ENCODE results near the gene ARSD.
"Not testable (repeated sequence)": the region's sequence is repeated elsewhere in the genome, so short reads cannot be mapped to it uniquely, and the experiment has no call there.

Gene ARSD, protein sequence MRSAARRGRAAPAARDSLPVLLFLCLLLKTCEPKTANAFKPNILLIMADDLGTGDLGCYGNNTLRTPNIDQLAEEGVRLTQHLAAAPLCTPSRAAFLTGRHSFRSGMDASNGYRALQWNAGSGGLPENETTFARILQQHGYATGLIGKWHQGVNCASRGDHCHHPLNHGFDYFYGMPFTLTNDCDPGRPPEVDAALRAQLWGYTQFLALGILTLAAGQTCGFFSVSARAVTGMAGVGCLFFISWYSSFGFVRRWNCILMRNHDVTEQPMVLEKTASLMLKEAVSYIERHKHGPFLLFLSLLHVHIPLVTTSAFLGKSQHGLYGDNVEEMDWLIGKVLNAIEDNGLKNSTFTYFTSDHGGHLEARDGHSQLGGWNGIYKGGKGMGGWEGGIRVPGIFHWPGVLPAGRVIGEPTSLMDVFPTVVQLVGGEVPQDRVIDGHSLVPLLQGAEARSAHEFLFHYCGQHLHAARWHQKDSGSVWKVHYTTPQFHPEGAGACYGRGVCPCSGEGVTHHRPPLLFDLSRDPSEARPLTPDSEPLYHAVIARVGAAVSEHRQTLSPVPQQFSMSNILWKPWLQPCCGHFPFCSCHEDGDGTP

DNA sequence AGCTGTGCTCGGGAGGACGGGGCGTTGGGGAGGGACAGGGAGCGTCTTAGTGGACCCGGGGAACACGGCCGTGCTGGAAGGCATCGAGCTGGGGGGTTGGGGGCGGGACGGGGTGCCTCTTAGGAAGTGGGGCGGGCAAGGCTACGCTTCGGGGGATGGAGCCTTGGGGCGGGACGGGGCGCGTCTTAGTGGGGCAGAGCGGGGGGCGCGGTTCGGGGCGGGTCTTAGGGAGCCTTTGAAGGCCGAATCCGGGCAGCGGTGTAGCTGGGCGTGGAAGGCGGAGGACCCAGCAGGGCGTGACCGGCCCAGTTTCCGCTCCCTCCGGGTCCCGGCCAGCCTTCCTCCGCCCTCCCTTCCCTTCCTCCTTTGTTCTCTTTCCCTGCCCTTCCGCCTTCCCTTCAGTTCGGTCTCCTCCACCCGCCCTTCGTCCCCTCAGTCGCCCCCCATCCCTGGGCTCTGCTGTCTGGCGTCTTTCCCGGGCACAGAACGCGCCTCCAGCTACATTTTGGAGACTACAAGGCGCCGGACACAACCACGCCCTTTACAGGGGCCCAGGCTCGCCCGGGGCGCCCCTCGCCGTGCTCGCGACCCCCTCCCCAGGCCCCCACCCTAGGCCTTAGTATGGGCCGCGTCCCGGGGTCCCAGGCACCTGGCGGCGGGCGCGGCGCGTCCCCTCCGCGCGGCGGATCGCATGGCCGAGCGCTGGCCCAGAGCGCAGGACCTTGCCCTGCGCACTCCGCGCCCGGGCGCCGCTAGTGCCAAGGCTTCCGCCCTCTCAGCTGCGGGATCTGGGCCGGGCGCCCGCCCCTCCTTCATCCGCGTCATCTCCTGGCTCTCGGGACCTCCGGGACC is at the start of gene ARSD:
Gene ARSD (minus strand): TSS at position 757 of the 852 bp plus-strand sequence. CDS start 64 bp downstream, at position 693.
- no peak for DNase-seq (ENCODE audit: insufficient read length, low spot score)
- no peak for FAIRE-seq
- TF ChIP-seq, protein P1, sequence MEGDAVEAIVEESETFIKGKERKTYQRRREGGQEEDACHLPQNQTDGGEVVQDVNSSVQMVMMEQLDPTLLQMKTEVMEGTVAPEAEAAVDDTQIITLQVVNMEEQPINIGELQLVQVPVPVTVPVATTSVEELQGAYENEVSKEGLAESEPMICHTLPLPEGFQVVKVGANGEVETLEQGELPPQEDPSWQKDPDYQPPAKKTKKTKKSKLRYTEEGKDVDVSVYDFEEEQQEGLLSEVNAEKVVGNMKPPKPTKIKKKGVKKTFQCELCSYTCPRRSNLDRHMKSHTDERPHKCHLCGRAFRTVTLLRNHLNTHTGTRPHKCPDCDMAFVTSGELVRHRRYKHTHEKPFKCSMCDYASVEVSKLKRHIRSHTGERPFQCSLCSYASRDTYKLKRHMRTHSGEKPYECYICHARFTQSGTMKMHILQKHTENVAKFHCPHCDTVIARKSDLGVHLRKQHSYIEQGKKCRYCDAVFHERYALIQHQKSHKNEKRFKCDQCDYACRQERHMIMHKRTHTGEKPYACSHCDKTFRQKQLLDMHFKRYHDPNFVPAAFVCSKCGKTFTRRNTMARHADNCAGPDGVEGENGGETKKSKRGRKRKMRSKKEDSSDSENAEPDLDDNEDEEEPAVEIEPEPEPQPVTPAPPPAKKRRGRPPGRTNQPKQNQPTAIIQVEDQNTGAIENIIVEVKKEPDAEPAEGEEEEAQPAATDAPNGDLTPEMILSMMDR (IDR thresholded peaks at IDR 0.05; ENCODE audit: insufficient read depth, missing control alignments): no peak

DNA sequence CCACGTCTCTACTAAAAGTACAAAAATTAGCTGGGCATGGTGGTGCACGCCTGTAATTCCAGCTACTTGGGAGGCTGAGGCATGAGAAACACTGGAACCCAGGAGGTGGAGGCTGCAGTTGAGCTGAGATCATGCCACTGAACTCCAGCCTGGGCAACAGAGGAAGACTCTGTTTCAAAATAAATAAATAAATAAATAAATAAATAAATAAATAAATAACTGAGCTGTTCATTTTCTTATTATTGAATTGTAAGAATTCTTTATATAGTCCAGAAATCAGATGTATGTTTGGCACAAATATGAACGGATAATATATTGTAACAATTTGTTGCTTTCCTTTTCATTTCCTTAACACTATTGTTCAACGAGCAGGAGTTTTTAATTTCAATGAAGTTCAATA is 49.5 kb upstream of the ARSD start:
- FAIRE-seq: not testable (repeated sequence)

DNA sequence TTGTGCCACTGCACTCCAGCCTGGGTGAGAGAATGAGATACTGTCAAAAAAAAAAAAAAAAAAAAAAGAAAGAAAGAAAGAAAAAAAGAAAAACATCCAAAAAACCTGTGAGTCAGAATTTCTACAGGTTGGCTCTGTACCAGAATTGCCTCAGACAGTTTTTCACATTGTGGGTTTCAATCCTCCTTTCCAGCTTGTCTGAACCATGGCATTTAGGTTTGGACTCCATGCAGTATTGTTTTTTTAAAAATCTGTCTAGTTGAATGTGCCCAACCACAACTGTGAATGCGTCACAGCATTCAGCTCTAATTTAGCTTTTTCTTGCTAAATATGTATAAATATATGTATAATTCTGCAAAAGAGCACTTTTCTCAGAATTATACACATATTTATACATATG is 45.8 kb upstream of the ARSD start:
- FAIRE-seq (no peak), DNase-seq (ENCODE audit: insufficient read length, low spot score) (no peak)
- TF ChIP-seq, protein P1 (IDR thresholded peaks at IDR 0.05; ENCODE audit: insufficient read depth, missing control alignments): no peak

More for the DNA sequence above, 49.5 kb upstream of the ARSD start:
- DNase-seq (ENCODE audit: insufficient read length, low spot score): not testable (repeated sequence)

DNA sequence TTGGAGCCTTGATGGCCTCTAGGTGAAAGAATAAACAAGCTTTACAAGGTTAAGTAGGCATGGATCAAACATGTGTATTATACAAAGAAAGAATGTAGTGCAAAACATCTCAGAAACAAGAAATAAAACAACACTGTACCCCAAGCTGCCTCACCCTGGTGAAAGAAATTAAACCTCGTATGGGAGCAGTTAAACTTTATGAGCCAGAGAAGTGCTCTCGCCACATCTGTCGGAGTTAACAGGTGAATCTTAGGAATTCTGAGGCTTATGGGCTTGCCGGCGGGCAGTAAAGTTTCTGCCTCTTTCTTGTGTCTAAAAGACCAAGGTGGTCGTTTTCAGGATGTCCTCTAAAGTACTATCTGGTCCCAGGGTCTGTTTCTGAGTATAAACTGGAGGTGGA is 43.3 kb upstream of the ARSD start:
- no peak for DNase-seq (ENCODE audit: insufficient read length, low spot score)
- TF ChIP-seq, protein P1 (IDR thresholded peaks at IDR 0.05; ENCODE audit: insufficient read depth, missing control alignments): no peak
- no peak for FAIRE-seq

DNA sequence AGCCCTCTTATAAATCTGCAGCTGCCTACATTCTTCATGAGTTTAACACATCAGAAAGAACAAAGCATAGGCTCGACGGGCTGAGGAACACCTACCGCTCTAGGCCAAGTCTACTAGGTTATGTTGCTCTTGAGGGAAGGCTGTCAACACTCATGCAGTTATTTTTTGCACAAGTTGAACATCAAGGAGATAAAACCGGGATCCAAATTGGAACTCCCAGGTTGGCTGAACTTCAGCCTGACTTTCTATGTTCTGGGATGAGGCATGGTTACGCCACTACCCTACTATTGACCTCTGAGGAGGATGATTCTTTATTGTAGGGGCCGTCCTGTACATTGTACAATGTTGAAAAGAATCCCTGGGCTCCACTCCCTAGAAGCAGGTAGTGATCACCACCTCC is 39.9 kb upstream of the ARSD start:
- FAIRE-seq (no peak), DNase-seq (ENCODE audit: insufficient read length, low spot score) (no peak)
- TF ChIP-seq, protein P1 (IDR thresholded peaks at IDR 0.05; ENCODE audit: insufficient read depth, missing control alignments): no peak

DNA sequence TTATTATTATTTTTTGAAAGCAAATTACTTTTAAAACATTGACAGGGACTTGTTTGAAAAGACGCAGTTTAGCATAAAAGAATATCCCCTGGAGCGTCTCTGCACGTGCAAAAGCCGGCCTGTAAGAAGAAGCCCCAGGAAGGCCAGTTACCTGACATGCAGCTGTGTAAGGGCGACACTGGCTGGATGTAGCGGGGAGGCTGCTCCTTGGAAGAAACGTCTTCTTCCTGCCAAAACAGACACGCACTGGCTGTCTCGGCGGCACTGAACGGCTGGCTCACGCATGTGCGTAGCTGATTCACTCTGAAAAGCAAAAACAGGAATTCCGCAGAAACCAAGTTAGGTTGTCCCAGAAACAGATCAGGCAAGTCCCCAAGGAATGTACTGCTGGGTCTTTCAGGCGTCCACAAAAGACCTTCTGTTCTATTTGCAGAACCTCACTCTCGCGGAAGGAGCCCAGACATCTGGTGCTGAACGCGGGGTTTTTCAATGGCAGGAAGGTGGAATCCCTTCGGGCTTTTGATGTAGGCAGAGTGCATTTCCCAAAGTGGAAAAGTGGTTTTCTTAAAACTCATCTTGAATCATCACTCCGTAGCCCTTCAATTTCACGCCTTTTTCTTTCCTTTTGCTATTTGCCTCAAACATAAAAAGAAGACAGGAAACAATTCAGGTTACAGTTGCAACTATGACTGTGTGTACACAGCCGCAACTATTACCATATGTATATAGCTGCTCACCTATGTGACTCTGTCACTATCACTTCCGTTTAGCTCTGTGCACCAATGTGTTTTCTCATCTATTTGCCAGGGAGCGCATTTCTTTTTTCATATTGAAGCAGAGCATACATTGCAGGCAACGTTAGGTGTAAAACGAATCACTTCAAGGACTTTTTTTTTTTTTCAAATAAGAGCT is 39.1 kb upstream of the ARSD start:
- FAIRE-seq (no peak), DNase-seq (ENCODE audit: insufficient read length, low spot score) (no peak)
- TF ChIP-seq, protein P1 (IDR thresholded peaks at IDR 0.05; ENCODE audit: insufficient read depth, missing control alignments): no peak

Measured in D721Med (cell line).